HepG2 (cell line): Measurements from ENCODE around the gene LDLRAD3. TPM values are rescaled to one million over a fixed set of nuclear protein-coding genes. Genes with fewer than 3 reads are reported as not detected.

Experiments used
- ATAC-seq: fragments of 200-7000 bp; cut with Tn5 transposase; 3 replicates; pipeline ENCODE4 v1.9.1; 2020; ENCODE audit warnings: mild to moderate bottlenecking, moderate library complexity
- BruUV-seq: library from RNA; stranded (reverse); fragments of 400-500 nt; replicated peaks from 2 replicates; lab custom pipeline; 2021; lab: Mats Ljungman, UMichigan
- CTCF ChIA-PET: fragments of 300-600 bp; formaldehyde crosslinking; extraction: SDS; loops from one replicate; lab custom pipeline; 2021; ENCODE audit warnings: low total read pairs, inconsistent platforms, low intra/inter-chr PET ratio; lab: Yijun Ruan, JAX
- POLR2A ChIA-PET: fragments of 350-600 bp; sonication (Branson Sonifier 250); formaldehyde crosslinking; loops from one replicate; lab custom pipeline; 2020; ENCODE audit warnings: antibody characterized with exemption, inconsistent platforms; lab: Yijun Ruan, JAX
- DNase-seq: peaks from one replicate; pipeline ENCODE4 v3.0.0-alpha.2; 2015; ENCODE audit warnings: low spot score
- FAIRE-seq: peaks from 3 replicates; lab custom pipeline; 2011; peaks lifted over from hg19 to GRCh38; lab: Jason Lieb, UNC
- H2AFZ ChIP-seq: one replicate; pipeline ENCODE4 v1.6.1; 2011; ENCODE audit warnings: low read length, inconsistent platforms
- H3K27ac ChIP-seq: fragments of 300-600 bp; 3 replicates; pipeline ENCODE4 v1.8.0; 2011; ENCODE audit warnings: mixed run types, mild to moderate bottlenecking, mixed read lengths, low read length, inconsistent platforms; ENCODE audit not compliant: insufficient read depth; ENCODE audit errors: extremely low read length
- H3K27me3 ChIP-seq, 2 experiments: fragments of 200-600 bp in 1 of 2; 2 replicates in 1 of 2; 3 replicates in 1 of 2; pipeline versions ENCODE4 v1.6.0 to v1.8.0; 2011; ENCODE audit warnings: low read length in 2 of 2, mild to moderate bottlenecking in 2 of 2, moderate library complexity in 2 of 2, inconsistent platforms in 1 of 2; ENCODE audit not compliant: insufficient read depth in 2 of 2, control insufficient read depth in 1 of 2
- H3K36me3 ChIP-seq, 2 experiments: fragments of 200-600 bp in 1 of 2; replicated peaks in 1 of 2; 2 replicates in 1 of 2; 3 replicates in 1 of 2; pipeline versions ENCODE4 v1.5.1 to v1.8.0; 2011; ENCODE audit warnings: low read length in 2 of 2, inconsistent platforms in 1 of 2; ENCODE audit not compliant: insufficient read depth in 2 of 2, control insufficient read depth in 1 of 2
- H3K4me1 ChIP-seq: 2 replicates; pipeline ENCODE4 v1.5.1; 2012; ENCODE audit warnings: low read length, inconsistent platforms; ENCODE audit not compliant: insufficient read depth
- H3K4me2 ChIP-seq: 2 replicates; pipeline ENCODE4 v1.6.0; 2011; ENCODE audit warnings: low read depth, low read length, inconsistent platforms
- H3K4me3 ChIP-seq, 3 experiments: fragments of 200-600 bp in 1 of 3; sonication (generic), shearing (Covaris generic) in 1 of 3; replicated peaks in 1 of 3; 2 replicates each; pipeline ENCODE4 v1.5.1; 2011 to 2016; ENCODE audit warnings: low read length in 3 of 3, inconsistent platforms in 2 of 3, low read depth in 2 of 3, mild to moderate bottlenecking in 2 of 3, control low read depth in 1 of 3, mixed read lengths in 1 of 3; ENCODE audit not compliant: insufficient read depth in 1 of 3
- H3K79me2 ChIP-seq: one replicate; pipeline ENCODE4 v1.6.1; 2011; ENCODE audit warnings: low read length, inconsistent platforms; ENCODE audit not compliant: insufficient read depth
- H3K9ac ChIP-seq: 2 replicates; pipeline ENCODE4 v1.6.0; 2011; ENCODE audit warnings: mild to moderate bottlenecking, low read depth, low read length, inconsistent platforms; ENCODE audit not compliant: insufficient read depth
- H3K9me3 ChIP-seq: 2 replicates; pipeline ENCODE4 v1.5.1; 2012; ENCODE audit warnings: mild to moderate bottlenecking, low read length
- H4K20me1 ChIP-seq: 2 replicates; pipeline ENCODE4 v1.6.0; 2011; ENCODE audit warnings: inconsistent platforms, mild to moderate bottlenecking, low read length, moderate library complexity; ENCODE audit not compliant: insufficient read depth
- ARID5B ChIP-seq: IDR thresholded peaks from 2 replicates; pipeline ENCODE4 v1.4.0; 2020; ENCODE audit warnings: mild to moderate bottlenecking, missing genetic modification reagents
- BCLAF1 ChIP-seq: fragments of 450-650 bp; IDR thresholded peaks from 2 replicates; pipeline ENCODE4 v1.6.1; 2017; ENCODE audit warnings: mild to moderate bottlenecking
- CC2D1A ChIP-seq: sonication (generic); formaldehyde crosslinking; IDR thresholded peaks from 2 replicates; pipeline ENCODE4 v1.8.1; 2023; ENCODE audit warnings: mild to moderate bottlenecking, missing genetic modification reagents
- EED ChIP-seq: sonication (generic); formaldehyde crosslinking; IDR thresholded peaks from 2 replicates; pipeline ENCODE4 v1.5.0; 2020; ENCODE audit warnings: mild to moderate bottlenecking, missing genetic modification reagents
- FOXK2 ChIP-seq: fragments of 450-650 bp; IDR thresholded peaks from 2 replicates; pipeline ENCODE4 v1.6.1; 2016
- HES4 ChIP-seq: sonication (generic); formaldehyde crosslinking; IDR thresholded peaks from 2 replicates; pipeline ENCODE4 v1.9.0; 2021; ENCODE audit warnings: mild to moderate bottlenecking, missing genetic modification reagents, borderline replicate concordance
- HMGA1 ChIP-seq: sonication (generic); formaldehyde crosslinking; conservative IDR thresholded peaks from 2 replicates; pipeline ENCODE4 v1.4.0; 2020; ENCODE audit warnings: missing genetic modification reagents
- MEF2D ChIP-seq: sonication (generic); formaldehyde crosslinking; IDR thresholded peaks from 2 replicates; pipeline ENCODE4 v1.5.1; 2020; ENCODE audit warnings: mild to moderate bottlenecking, missing genetic modification reagents
- MXD1 ChIP-seq: sonication (generic); formaldehyde crosslinking; IDR thresholded peaks from 2 replicates; pipeline ENCODE4 v1.4.0; 2020; ENCODE audit warnings: mild to moderate bottlenecking, missing genetic modification reagents
- MXI1 ChIP-seq: IDR thresholded peaks from 3 replicates; pipeline ENCODE4 v1.6.1; 2012; ENCODE audit warnings: low read depth, low read length, inconsistent platforms, borderline replicate concordance
- SRF ChIP-seq: IDR thresholded peaks from 2 replicates; pipeline ENCODE4 v1.6.1; 2011; ENCODE audit warnings: mild to moderate bottlenecking, low read depth, low read length, moderate library complexity
- SRY ChIP-seq: sonication (generic); formaldehyde crosslinking; IDR thresholded peaks from 2 replicates; pipeline ENCODE4 v1.8.0; 2022; ENCODE audit warnings: mild to moderate bottlenecking, missing genetic modification reagents
- ZBTB38 ChIP-seq: sonication (generic); formaldehyde crosslinking; IDR thresholded peaks from 2 replicates; pipeline ENCODE4 v1.5.1; 2020; ENCODE audit warnings: mild to moderate bottlenecking, missing genetic modification reagents
- ZFP41 ChIP-seq: sonication (generic); formaldehyde crosslinking; IDR thresholded peaks from 2 replicates; pipeline ENCODE4 v1.4.0; 2020; ENCODE audit warnings: mild to moderate bottlenecking, missing genetic modification reagents, borderline replicate concordance
- ZFP90 ChIP-seq: sonication (generic); formaldehyde crosslinking; IDR thresholded peaks from 2 replicates; pipeline ENCODE4 v1.8.0; 2022; ENCODE audit warnings: missing genetic modification reagents, mild to moderate bottlenecking, inconsistent platforms, borderline replicate concordance
- ZNF431 ChIP-seq: sonication (generic); formaldehyde crosslinking; IDR thresholded peaks from 2 replicates; pipeline ENCODE4 v1.9.0; 2022; ENCODE audit warnings: missing genetic modification reagents, low read depth, mild to moderate bottlenecking, borderline replicate concordance
- ZNF550 ChIP-seq: sonication (generic); formaldehyde crosslinking; IDR thresholded peaks from 2 replicates; pipeline ENCODE4 v1.4.0; 2020; ENCODE audit warnings: mild to moderate bottlenecking, missing genetic modification reagents, borderline replicate concordance
- ZNF724P ChIP-seq: sonication (generic); formaldehyde crosslinking; IDR thresholded peaks from 2 replicates; pipeline ENCODE4 v1.8.0; 2022; ENCODE audit warnings: missing genetic modification reagents, borderline replicate concordance
- WGBS: methylation state at CpG from one replicate; pipeline ENCODE4 v1.1.6; 2017; ENCODE audit warnings: low lambda C conversion rate; 5-methylcytosine and 5-hydroxymethylcytosine counted together
- in situ Hi-C: cut with HindIII; loops from 2 replicates; pipeline ENCODE4 v1.10.0; 2017; ENCODE audit warnings: low pct_unique_long_range_greater_than_20kb; ENCODE audit not compliant: extremely low pct_ligation_motif_present
- intact Hi-C: fragments of 100-400 bp; cut with micrococcal nuclease; formaldehyde crosslinking; loops from one replicate; pipeline ENCODE4 v1.10.0; 2022; ENCODE audit not compliant: unreplicated experiment
- polyA plus RNA-seq, 8 experiments: library from polyadenylated mRNA; depleted of rRNA in 3 of 8; stranded (reverse) in 7 of 8; unstranded in 1 of 8; fragments of >200 nt; fragmentation: Illumina TruSeq in 4 of 8; extraction: Trizol in 4 of 8; gene quantifications; 2 replicates each; pipeline versions ENCODE4 v1.2.1 to v1.2.3, GENCODE V29; 2011 to 2016; ENCODE audit warnings: low read depth in 4 of 8, missing spikeins in 1 of 8, mixed read lengths in 1 of 8; ENCODE audit not compliant: insufficient read depth in 1 of 8
- total RNA-seq, 5 experiments: library from RNA; depleted of rRNA; stranded (reverse); fragments of >200 nt; fragmentation: Illumina TruSeq; extraction: Trizol; gene quantifications; 2 replicates each; pipeline ENCODE4 v1.2.3, GENCODE V29; 2016; ENCODE audit warnings: low read depth in 1 of 5

Gene LDLRAD3
- total and polyA plus RNA-seq, 2 of the 13 experiments (the other 11 are each of a cell fraction or from before 2014, with no cell fraction given) = 0.50 to 0.60 TPM

GRCh38 chr11:36268337-36268985 lies 324.6 kb downstream of the LDLRAD3 start:
- H3K79me2 ChIP-seq = no peaks in the 10 kb centered on the region
- no peaks in the 10 kb centered on the region for H3K27me3 ChIP-seq
- ChIA-PET POLR2A (no interaction called here), CTCF (no interaction called here)
- no peaks in the 10 kb centered on the region for H3K9me3 ChIP-seq
- BruUV-seq = no TSS peak
- H2AFZ ChIP-seq = no peak overlapping the region
- H3K4me1 ChIP-seq = no peaks in the 10 kb centered on the region
- intact Hi-C loops = loop anchor here (5.0 kb wide), 2 partner anchors 209 to 781 kb away; no protein-coding TSS in a partner anchor
- in situ Hi-C loops = loop anchor here (5.0 to 25.0 kb wide), 4 partner anchors 224 to 781 kb away; partner anchors contain the start of gene FJX1
- H3K9ac ChIP-seq = no peak overlapping the region
- H3K4me2 ChIP-seq = no peak overlapping the region
- H3K36me3 ChIP-seq = peaks cover 0 to 4% of the 10 kb centered on the region in 2 experiments; a peak in 1 of 5 replicates
- no peaks in the 10 kb centered on the region for H4K20me1 ChIP-seq
- no peak overlapping the region for H3K4me3 ChIP-seq
- ATAC-seq = no peak
- DNase-seq = no peak
- no peak overlapping the region for H3K27ac ChIP-seq
- 62% methylated on average over 8 of the region's 8 CpGs for WGBS
- FAIRE-seq = no peak
- TF ChIP-seq ZNF724P (CRISPR knock-in tag) = no peak
- no peak for TF ChIP-seq ARID5B
- TF ChIP-seq ZNF431 (CRISPR knock-in tag) = no peak
- no peak for TF ChIP-seq CC2D1A (CRISPR knock-in tag)
- no peak for TF ChIP-seq HES4 (CRISPR knock-in tag)
- no peak for TF ChIP-seq ZNF550 (CRISPR knock-in tag)
- TF ChIP-seq FOXK2 = no peak
- TF ChIP-seq MXD1 = no peak
- TF ChIP-seq ZFP90 (CRISPR knock-in tag) = no peak
- no peak for TF ChIP-seq HMGA1 (CRISPR knock-in tag)
- no peak for TF ChIP-seq MEF2D (CRISPR knock-in tag)
- no peak for TF ChIP-seq SRF
- no peak for TF ChIP-seq ZBTB38 (CRISPR knock-in tag)
- TF ChIP-seq ZFP41 (CRISPR knock-in tag) = no peak
- TF ChIP-seq MXI1 = no peak
- TF ChIP-seq SRY (CRISPR knock-in tag) = no peak
- no peak for TF ChIP-seq EED (CRISPR knock-in tag)
- TF ChIP-seq BCLAF1 = no peak
